Frontal cortex (tissue), 4 donors: ENCODE results near the gene TMEM259. TPM values are rescaled to one million over a fixed set of nuclear protein-coding genes. Genes with fewer than 3 reads are reported as not detected.
A peak's percentile ranks its signal among the peaks of the same experiment; 100 is the strongest.
"Not testable (repeated sequence)": the region's sequence is repeated elsewhere in the genome, so short reads cannot be mapped to it uniquely, and the experiment has no call there.

ENCODE experiments used
- DNase-seq, 2 donors: peaks; one replicate each; pipeline ENCODE4 v3.0.0; 2012; ENCODE audit warnings: low spot score in 2 of 2
- FAIRE-seq: peaks from 2 replicates; lab custom pipeline; 2012; peaks lifted over from hg19 to GRCh38; lab: Jason Lieb, UNC
- total RNA-seq: library from RNA; depleted of rRNA; stranded (reverse); fragments of >200 nt; gene quantifications from one replicate; pipeline ENCODE4 v1.2.3, GENCODE V29; 2014
- donor health status: control.
- donor health status: control.
- donor health status: control.

TMEM259 gene
- total RNA-seq, 1 donor from 2014 or later = 29.3 TPM

- DNase-seq (no peak), FAIRE-seq (no peak)
These were observed 21.1 kb upstream of the TMEM259 start for GRCh38 chr19:1041835-1042685.

DNA sequence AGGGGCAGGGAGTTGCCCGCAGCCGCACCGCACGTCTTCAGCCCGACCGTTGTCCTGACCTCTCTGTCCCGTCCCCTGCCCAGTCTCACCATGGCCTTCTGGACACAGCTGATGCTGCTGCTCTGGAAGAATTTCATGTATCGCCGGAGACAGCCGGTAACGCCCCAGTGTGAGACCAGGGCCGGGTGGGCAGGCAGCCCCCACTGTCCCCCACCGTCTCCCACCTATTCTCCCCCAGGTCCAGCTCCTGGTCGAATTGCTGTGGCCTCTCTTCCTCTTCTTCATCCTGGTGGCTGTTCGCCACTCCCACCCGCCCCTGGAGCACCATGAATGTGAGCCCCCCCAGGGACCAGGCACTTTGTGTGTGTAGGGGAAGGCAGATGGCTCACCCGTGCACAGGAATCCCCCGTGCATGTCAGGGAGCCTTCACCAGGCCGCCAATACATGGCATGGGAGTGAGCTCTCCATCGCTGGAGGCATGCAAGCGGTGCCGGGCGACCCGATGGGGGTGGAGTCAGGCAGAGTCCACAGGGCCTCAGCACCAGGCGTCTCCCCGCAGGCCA lies 20.4 kb upstream of the TMEM259 start:
- DNase-seq = no peak

DNA sequence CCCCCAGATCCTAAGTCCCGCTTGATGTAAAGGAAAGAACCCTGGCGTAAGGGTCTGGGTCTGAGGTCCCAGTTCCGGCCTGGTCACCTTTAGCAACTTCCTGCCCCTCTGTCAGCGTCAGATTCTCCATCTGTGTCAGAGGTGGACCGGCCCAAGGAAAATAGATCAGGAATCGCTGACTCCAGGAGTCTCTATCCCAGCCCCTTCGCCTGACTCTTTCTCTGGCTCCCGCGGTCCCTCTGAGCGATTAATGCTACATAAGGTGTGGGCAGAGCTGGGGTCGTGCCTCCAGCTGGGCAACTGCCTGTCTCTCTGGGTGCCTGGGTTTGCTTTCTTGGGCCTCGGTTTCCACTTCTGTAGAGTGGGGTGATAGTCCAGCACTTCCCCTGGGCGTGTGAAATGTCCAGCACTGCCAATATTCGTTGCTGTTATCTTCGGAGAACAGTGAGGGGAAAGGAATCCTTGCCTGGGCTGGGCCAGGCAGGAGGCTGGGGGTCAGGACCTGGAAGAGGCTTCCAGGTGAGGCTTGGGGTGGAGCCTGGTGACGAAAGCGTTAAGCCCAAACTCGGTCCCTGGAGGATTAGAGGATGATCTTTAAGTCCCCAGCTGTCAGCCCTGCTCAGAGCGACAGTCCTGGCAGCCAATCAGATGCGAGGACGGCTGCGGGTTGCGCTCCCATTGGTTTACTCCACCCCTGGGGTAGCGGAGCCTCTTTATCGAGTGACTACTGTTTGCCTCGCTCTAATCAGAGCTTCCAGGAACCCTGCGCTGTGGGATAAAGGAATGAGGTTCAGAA lies 19.8 kb upstream of the TMEM259 start:
- FAIRE-seq (no peak), DNase-seq (peak; percentile 94 to 97)

More for the DNA sequence above, 20.4 kb upstream of the TMEM259 start:
- no peak for FAIRE-seq

DNA sequence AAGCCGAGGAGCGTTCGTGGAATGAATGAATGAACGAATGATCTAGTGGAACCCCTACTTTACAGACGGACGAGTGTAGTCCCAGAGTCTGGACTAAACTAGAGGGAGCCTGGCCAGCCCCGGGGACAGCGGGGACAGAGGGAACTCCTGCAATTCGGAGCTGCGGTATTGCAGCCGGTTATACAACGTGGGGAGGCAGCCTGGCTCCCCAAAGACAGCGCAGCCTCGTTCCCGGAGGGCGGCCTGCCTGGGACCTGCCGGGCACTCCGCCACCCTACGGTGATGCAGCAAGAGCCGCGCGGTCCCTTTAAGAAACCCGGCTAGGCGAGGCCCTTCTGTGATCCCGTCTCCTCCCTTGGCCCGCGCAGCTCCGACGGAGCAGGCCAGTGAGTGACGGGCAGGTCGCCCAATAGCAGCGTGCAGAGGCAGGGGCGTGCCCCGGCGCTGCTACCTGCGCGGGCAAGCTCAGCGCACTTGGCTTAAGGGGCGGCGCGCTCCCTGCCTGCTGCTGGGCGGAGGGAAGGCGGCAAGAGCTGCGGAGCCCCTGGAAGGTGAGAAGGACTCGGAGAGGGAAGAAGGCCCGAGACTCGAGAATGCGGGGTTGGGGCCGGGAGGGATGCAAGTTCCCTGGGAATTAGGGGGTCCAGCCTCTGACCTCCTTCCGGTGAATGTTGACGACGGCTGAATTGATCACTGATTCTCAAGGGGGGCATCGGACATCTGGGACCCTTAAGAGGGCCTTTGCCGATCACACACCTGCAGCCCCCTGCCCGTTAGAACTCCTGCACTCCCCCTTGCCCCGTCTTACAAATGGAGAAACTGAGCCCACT lies 18.9 kb upstream of the TMEM259 start, which contains the start of gene ABCA7:
TSS of gene ABCA7 (plus strand) at position 462 of the 830 bp plus-strand sequence. CDS start 1,255 bp downstream, outside the sequence.
- FAIRE-seq = no peak

DNA sequence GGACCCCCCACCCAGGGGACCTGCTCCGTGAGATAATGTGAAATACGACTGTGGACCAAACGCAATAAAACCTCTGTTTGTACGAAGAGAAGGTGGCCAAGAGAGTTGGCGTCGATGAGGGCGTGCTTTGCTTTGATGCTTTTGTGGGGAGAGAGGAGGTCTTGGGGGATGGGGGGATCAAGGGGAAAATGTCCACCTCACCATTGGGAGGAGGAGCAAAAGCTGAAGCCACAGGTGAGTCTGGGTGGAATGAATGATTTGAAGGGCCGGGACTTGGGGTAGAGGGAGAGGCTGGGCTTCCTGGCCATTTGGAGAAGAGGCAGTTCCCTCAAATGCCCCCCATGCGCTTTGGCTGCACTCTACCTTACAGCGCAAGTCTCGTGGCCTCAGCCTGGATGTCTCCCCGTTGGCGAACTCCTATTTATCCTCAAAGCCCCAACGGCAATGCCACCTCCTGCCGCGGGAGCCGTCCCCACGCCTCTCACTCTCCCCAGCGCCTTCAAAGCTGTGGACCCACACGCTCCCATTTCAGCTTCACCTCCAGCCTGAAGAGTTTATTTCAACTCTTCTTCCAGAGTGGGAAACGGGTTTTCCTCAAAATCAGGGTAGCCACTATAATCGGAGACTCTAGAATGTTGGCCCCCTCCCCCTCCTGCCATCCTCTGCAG lies 18.2 kb upstream of the TMEM259 start:
- FAIRE-seq (no peak), DNase-seq (no peak)

More for the DNA sequence above, 18.9 kb upstream of the TMEM259 start, which contains the start of gene ABCA7:
- peak; percentile 87 to 96 for DNase-seq

GRCh38 chr19:1037621-1038064 lies 16.7 kb upstream of the TMEM259 start:
- DNase-seq (no peak), FAIRE-seq (no peak)

DNA sequence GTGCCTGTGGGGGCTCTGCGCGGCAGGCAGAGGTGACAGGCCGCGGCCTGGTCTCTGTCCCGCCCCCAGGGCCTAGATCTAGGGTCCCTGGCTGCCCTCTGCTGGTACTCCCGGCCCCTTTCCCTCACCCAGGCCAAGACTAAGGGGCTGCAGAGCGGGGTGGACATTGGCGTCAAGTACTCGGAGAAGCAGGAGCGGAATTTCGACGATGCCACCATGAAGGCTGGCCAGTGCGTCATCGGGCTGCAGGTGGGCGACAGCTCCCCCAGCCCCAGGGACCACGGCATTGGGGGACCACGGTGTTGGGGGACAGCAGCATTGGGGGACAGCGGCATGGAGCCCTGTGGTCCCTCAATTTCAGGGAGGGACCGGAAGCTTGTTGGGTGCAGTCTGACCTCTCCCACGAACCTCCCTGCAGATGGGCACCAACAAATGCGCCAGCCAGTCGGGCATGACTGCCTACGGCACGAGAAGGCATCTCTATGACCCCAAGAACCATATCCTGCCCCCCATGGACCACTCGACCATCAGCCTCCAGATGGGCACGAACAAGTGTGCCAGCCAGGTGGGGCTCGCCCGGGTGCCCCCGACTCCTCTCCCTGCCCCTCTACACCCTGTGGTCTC lies 15.2 kb upstream of the TMEM259 start:
- DNase-seq (no peak), FAIRE-seq (no peak)

GRCh38 chr19:1032264-1032867 lies 11.4 kb upstream of the TMEM259 start:
- FAIRE-seq = no peak
- no peak for DNase-seq

GRCh38 chr19:1028062-1028926 lies 7.4 kb upstream of the TMEM259 start:
- no peak for FAIRE-seq
- DNase-seq = no peak

DNA sequence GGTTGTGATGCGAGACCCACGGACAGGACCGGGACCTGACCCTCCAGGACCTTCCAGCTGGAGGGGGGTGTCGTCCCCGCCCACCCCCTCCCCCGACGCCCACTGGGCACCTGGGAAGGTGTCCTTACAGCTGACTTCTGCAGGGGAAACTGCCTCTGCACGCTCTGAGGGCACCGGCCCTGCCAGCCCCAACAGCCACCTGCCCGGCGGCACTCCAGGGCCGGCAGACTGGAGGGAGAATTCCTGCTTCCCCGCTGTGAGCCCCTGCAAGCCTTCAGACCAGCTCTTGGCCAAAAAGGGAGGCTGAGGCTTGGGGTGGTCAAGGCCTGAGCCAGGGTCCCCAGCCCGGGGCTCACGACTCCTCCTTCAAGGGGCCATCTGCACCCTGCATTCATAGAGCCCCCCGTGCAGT lies 6.7 kb upstream of the TMEM259 start:
- DNase-seq = no peak
- no peak for FAIRE-seq

DNA sequence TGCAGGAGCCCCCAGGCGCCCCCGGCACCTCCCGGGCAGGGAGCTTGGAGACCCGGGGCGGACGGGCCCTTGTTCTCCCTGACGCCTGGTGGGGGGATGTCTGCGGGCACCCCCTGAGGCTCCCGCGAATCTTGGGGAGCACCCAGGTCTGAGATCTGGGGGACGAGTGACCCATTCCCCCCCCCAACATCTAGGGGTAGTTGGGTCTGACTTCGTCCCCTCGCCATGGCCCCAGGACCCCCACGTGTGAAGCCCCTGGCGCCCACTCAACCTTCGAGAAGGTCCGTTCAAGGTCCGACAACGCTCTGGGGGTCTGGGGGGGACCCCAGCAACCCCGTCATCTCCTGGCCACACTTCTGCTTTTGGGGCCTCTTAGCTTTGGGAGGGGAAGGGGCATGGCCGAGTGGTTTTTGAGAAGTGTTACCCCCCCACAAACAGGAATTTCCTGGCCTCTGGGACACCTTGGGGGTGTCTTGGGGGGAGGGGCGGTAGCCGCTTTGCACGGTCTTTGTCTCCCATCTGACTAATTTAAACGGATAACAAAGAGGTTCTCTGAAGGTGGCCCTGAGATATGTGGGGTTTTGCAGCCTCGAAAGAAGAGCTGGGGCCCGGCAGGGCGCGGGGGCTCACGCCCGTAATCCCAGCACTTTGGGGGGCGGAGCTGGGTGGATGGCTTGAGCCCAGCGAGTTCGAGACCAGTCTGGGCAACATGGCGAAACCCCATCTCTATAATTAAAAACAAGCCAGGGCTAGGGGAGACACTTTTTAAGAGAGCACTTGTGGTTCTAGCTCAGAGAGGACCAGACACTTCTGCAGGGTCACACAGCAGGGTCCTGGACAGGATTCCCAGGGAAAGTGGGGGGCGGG lies 6.1 kb upstream of the TMEM259 start:
- DNase-seq = no peak
- FAIRE-seq = no peak

DNA sequence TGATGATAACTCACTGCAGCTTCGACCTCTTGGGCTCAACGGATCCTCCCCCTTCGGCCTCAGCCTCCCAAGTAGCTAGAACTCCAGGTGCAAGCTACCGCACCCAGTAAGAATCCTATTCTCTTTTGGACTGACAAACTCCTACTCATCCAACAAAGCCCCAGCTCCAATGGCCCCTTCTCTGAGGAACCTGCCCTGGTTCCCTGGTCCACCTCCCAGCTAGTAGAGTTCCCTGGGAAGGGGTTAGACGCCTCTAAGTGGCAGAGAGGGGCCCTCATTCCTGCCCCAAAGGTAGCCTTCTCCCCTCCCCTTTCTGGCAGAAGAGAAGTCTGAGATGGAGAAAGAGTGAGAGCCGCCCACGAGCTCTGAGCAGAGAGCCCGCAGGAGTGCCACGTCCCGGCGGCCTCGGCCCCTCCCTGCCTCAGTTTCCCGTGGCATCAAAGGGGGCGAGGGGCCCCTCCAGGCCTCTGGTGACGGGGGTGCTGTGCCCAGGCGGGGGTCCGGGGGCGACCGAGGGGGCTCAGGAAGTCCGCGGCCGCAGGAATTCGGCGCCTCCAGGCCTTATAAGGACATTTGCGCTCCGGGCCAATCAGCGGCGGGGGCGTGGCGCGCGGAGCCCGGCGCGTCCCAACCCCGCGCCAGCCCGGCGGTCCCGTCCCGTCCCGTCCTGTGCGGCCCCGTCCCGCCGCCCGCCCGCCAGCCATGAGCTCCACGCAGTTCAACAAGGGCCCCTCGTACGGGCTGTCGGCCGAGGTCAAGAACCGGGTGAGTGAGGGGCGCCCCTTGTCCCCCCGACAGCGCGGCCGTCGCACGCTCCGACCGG lies 5.2 kb upstream of the TMEM259 start, which contains the start of gene CNN2:
TSS of gene CNN2 (plus strand) at position 649 of the 823 bp plus-strand sequence. CDS start at position 703, 54 bp downstream.
- FAIRE-seq = no peak
- DNase-seq = peak; percentile 78 to 87

GRCh38 chr19:1025080-1025479 lies 4.2 kb upstream of the TMEM259 start:
- FAIRE-seq, DNase-seq: not testable (repeated sequence)

- not testable (repeated sequence) for FAIRE-seq, DNase-seq
These were observed 2.9 kb upstream of the TMEM259 start for GRCh38 chr19:1023883-1024188.
